HG03135 (cell line): ENCODE results near the gene CUL2.

ENCODE experiments used
- ATAC-seq: cut with Tn5 transposase; IDR thresholded peaks from one replicate; pipeline ENCODE4 v1.9.1; 2021; ENCODE audit warnings: mild to moderate bottlenecking, moderate library complexity; ENCODE audit not compliant: unreplicated experiment

Gene CUL2

DNA sequence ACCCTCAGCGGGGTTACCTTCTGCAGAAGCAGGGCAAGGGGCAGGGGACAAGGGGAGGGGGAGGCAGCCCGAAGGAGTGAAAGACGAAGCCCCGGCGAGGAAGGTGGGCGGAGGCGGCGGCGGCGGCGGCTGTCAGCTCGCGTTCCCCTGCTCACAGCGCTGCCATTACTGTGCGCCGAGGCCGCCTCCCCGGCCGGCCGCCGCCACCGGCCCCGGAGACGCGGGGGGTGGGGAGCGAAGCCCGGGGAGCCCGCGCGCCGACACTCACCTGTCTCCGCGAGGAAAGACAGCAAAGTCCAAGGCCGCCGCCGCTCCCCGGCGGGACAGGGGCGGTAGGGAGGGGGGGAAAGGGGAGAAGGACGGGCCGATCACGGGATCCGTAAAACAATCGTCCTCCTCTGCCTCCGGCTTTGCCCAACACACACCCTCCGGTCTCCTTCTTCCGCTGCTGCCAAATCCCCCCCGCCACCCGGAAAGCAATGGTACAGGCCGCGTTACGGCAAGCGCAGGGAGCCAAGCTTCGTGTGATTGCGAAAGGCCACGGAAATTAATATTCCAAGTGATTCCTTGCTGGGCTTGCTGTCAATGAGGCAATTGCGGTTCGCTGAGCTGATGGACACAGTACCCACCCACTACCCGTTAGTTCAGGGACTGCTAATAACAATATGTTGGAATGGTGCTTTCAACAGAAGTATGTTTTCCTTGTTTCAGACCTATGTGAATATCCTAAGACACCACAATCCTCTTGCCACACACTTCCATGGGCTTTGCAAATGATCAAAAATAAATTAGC is at the start of gene CUL2:
Gene CUL2 (minus strand): TSS at position 180 of the 793 bp plus-strand sequence. CDS start 19,024 bp downstream, outside the sequence.
- peak; percentile 94 for ATAC-seq

GRCh38 chr10:35136263-35136815 is 46.2 kb upstream of the CUL2 start:
- peak; percentile 56 for ATAC-seq

DNA sequence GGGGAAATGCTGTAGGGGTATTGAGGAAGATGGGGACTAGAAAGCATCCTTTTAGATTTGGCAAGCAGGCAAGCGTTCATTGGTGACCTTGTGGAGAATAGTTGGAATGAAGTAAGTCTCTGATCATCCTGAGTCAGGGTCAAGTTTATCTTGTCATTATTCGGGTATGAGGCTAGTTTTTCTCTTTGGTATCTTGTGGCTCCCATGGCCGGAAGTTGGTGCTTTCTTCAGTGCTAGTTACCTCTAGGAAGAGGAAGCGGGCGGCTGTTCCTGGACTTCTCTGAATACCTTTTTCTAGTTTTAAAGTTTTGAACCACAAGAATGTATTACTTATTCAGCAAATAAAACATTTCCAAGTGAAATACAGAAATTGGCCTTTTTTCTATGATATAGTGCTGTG is 45.7 kb upstream of the CUL2 start:
- ATAC-seq = no peak

DNA sequence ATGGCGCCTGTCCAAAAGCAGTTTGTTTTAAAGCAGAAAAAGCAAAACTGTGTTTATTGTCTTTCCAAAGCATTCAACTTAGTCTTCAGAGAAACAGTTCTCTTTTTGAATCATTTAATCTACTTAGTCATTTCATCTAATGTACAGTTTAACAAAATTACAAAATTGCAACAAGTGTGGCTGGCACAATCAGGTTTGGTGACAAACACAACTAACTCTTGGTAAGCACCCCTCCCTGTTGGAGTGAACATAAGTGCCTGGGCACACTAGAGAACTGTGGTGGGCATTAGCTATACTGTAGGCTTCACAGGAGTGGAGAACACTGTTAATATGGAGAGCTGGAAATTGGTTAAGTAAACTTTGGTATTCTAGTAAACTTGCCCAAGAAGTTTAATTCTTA is 43.4 kb upstream of the CUL2 start:
- no peak for ATAC-seq

DNA sequence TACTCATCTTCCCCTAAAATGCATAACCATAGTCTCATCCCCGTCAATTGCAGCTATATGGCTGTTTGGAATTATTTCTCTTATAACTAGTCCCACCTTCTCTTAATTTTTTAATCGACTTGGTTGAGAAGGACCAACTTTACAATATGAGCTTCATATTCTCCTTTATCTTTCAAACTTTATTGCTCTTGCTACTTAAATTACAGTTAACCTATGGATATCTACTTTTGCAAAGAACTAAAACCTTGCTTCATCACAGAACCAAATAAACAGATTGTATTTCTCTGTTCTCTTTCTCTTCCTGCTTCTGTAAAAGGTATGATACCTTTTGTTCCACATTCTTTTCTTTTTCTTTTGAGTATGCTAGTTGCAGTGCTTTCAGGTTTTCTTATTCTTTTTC is 42.6 kb upstream of the CUL2 start:
- ATAC-seq = no peak

DNA sequence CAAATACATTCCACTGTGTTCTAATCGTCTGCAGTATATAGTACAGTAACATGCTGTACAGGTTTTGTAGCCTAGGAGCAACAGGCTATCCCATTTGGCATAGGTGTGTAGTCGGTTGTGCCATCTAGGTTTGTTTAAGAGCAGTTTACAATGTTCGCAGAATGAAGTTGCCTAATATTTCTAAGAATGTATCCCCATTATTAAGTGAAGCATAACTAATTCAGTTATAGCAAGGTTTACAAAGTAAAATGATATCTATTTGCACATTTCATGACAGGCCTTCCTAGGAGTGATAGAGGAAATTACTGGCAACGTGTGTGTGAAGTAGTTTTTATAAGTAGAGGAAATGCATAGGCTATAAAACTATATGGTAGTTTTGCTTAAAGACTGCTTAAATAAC is 40.5 kb upstream of the CUL2 start:
- no peak for ATAC-seq

GRCh38 chr10:35129185-35129674 is 39.1 kb upstream of the CUL2 start:
- no peak for ATAC-seq

- peak; percentile 16 for ATAC-seq
These were observed 37.2 kb upstream of the CUL2 start for GRCh38 chr10:35127289-35127891.

DNA sequence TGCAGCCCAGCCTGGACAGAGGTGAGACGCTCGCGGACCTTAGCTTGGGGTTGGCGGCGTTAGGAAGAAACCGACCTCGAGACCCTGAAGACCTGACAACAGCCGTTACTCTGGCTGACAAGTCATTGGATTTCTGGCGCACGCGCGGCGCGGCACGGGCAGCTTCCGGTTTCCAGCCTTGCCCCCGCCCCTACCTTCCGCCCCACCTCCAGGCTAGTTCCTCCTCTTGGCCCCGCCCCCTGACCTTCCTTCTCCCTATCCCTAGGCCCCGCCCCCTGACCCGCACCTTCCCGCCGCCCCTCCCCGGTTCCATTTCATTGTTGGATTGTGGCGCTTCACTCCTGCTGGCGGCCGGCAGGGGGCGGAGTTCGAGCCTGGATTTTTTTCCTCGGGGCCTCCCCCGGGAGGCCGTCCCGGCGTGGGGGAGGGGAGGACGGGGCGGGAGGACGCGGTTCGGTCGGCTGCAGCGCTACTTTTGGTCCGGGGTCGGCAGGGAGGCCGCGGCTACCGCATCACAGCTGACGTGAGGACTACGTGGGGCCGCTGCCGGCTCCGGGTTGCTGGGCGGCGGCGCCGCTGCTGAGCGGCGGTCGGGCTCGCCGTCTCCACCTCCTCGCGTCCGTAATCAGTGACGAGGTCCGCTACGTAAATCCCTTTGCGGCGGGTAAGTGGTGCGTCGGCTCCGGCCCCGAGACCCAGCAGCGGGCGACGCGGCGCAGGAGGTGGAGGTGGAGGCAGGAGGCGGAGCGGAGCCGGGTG is 36.6 kb upstream of the CUL2 start, which contains the start of gene CREM:
Gene CREM (plus strand): TSS at position 317 of the 759 bp plus-strand sequence. CDS start 10,990 bp downstream, outside the sequence.
- ATAC-seq = peak; percentile 81

- ATAC-seq = peak; percentile 2
These were observed 36.0 kb upstream of the CUL2 start for GRCh38 chr10:35126062-35126529.

DNA sequence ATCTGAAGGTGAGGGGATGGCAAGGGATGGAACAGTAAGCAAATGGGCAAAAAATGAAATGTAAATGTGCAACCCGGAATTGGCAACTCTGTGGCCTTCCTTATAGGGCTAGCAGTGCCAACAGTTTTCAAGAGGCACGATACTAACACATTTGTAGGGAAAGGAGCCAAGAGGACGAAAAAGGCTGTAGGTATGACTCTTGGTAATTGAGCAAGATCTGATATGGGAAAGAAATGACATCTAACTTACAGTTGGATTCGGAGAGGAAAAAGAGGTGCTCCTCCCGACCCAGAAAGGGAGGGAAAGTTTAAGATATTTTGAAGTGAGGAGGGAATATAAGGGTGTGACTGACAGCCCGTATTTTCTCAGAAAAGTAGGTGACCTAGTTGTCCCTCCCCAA is 34.4 kb upstream of the CUL2 start:
- ATAC-seq = no peak

- no peak for ATAC-seq
These were observed 29.2 kb upstream of the CUL2 start for GRCh38 chr10:35119378-35119777.

- no peak for ATAC-seq
These were observed 22.4 kb upstream of the CUL2 start for GRCh38 chr10:35112571-35112970.

- ATAC-seq = no peak
These were observed 13.7 kb upstream of the CUL2 start for GRCh38 chr10:35103882-35104281.

DNA sequence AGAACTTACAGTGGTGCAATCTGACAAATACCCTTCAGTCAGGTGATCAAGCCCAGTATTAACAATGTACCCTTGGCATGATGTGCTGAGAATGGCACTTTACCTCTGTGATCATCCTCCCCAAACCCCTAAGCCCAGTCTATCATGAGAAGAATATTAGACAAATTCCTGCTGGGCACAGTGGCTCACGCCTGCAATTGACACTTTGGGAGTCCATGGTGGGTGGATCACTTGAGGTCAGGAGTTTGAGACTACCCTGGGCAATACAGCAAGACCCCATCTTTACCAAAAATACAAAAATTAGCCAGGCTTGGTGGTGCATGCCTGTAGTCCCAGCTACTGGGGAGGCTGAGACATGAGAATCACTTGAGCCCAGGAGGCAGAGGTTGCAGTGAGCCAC is 7.4 kb upstream of the CUL2 start:
- no peak for ATAC-seq

DNA sequence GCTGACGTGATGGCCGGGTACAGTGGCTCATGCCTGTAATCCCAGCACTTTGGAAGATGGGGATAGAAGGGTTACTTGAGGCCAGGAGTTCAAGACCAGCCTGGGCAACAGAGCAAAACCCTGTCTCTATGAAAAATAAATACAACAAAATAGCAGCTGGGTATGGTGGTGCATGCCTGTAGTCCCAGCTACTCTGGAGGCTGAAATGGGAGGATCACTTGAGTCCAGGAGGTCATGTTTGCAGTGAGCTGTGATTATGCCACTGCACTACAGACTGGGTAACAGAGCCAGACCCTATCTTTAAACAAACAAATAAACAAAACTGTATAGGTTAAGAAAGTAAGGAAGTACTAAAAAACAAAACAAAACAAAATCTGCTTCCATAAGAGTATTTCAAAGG is 6.2 kb upstream of the CUL2 start:
- ATAC-seq = no peak

DNA sequence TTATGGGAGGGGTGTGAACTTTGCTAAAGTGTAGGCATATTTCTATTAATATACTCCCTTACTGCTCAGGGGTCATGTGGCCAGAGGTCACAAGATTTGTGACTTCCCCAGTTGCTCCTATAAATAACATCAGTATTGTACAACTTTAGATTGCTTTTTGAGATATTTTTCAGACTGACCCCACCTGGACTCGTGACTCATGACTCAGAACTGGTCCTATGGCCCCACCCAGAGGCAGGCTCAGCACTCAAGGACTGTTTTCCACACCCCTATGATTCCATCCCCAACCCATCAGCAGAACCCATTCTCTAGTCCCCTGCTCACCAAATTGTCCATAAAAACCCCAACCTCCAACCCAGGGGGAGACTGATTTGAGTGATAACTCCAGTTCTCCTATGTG is 2.7 kb upstream of the CUL2 start:
- no peak for ATAC-seq

DNA sequence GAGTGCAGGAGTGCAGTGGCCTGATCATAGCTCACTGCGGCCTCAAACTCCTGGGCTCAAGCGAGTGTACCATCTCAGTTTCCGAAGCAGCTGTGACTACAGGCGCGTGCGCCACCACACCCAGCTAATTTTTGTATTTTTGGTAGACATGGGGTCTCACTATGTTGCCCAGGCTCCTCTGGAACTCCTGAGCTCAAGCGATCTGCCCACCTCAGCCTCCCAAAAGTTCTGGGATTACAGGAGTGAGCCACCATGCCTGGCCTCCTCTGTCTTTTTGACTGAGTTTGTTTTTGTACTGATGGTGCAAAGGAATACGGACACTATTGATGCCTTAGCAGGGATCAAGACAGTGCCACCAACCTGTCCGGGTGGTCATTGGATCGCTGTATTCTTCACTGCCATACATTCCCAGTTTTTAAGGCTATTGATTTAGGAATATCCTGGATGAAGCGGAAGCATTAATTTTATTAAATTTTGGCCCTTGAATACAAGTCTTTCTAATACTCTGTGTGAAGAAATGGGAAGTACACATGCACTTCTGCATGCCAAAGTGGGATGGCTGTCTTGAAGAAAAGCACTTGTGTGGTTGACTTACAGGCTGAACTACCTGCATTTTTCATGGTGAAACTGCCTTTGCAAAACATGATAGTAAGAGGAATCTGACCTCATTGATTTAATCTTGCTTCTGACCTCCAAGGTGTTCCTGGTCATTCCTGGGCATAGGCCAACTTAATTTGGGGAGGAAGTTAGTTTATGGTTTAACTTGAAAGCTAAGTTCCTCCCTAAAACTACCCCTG is 2.1 kb upstream of the CUL2 start:
- no peak for ATAC-seq

DNA sequence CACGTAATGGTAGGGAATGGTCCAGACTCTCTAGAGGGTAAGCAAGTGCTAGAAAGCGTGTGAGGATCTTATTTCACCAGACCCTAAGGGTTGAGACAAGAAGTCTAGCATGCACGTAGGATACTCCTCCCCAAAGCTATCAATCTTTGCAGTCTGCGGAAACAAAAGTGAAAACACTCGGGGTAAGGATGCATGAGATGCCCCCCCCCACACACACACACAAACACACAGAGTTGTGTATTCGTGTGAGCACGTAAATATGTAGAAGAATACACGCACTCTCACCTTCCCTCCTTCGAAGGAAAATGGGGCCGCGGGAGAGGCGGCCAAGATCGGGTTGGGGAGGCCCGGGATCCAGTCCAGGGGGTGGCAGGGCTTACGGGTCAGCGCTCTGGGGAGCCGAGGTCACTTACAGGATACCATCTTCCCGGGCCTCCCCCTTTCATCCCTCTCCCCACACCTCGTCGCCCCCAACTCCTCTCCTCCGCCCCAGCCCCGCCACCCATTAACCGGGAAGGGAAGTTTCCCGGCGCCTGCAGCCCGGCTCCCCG is 455 bp downstream of the CUL2 start:
- peak; percentile 37 for ATAC-seq

GRCh38 chr10:35083242-35083641 is 6.9 kb downstream of the CUL2 start:
- no peak for ATAC-seq
